ENCODE results near the gene CAMKK1. TPM values are rescaled to one million over a fixed set of nuclear protein-coding genes. Genes with fewer than 3 reads are reported as not detected.

The CAMKK1 gene
- polyA plus RNA-seq, 1 of the 3 experiments (the other 2 are of a cell fraction) = 6.8 TPM

DNA sequence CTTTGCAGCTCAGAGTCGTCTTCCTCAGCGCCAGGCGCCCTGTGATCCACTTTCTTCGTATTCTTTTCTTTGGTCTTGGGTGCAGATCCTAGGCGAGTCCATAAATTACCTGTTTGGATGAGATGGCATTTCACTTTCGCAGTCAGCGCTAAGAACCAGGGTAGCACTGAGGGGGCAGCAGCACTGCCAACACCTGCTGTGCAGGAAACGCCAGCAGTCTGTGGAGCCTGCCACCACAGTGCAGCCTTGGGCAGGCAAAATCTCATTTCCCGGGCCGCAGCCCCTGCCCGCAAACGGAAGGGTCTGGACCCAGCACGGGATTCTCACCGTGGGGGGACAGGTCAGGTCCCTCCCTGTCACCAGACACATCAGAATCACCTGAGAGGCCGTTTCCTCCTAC lies 79.7 kb downstream of the CAMKK1 start:
- Histone ChIP-seq H3K9ac (no peak overlapping the region), H3F3A (replicated peaks; ENCODE audit: insufficient read depth) (peaks cover 9% of the 10 kb centered on the region), H3K36me3 (replicated peaks in 1 of 2; ENCODE audit: control insufficient read depth in 1 of 2, insufficient read depth in 2 of 2, low read length in 1 of 2) (peaks cover 41 to 80% of the 10 kb centered on the region in 2 experiments), H3K27ac (ENCODE audit: low read depth in 2 of 2, low read length in 1 of 2) (no peak overlapping the region), H3K79me2 (ENCODE audit: insufficient read depth) (no peaks in the 10 kb centered on the region), H3K4me2 (no peak overlapping the region), H3K9me2 (no peaks in the 10 kb centered on the region), H3K4me1 (ENCODE audit: control insufficient read depth in 1 of 2, insufficient read depth in 2 of 2, low read depth in 1 of 2, low read length in 1 of 2) (no peaks in the 10 kb centered on the region), H4K20me1 (ENCODE audit: insufficient read depth) (no peaks in the 10 kb centered on the region), H3K9me3 (no peaks in the 10 kb centered on the region), H2AFZ (ENCODE audit: low read depth) (no peak overlapping the region), H3K4me3 (ENCODE audit: low read depth in 2 of 2, low read length in 1 of 2) (no peak overlapping the region), H3K27me3 (ENCODE audit: insufficient read depth) (no peaks in the 10 kb centered on the region)
- WGBS (ENCODE audit: low lambda C conversion rate) = 97% methylated on average over 15 of the region's 15 CpGs
- ChIA-PET POLR2A (no interaction called here), CTCF (interaction anchor here (3.5 to 4.1 kb wide), 2 partner anchors 14 to 75 kb away, joined by 12 to 20 read pairs; no protein-coding TSS in a partner anchor)
- no peak for TF ChIP-seq POLR2AphosphoS5 (IDR thresholded peaks at IDR 0.05; ENCODE audit: low read depth, low read length)
- no peak for TF ChIP-seq FOXJ3 (CRISPR knock-in tag; IDR thresholded peaks at IDR 0.05)
- TF ChIP-seq ELF1 (IDR thresholded peaks at IDR 0.05) = no peak
- no peak for TF ChIP-seq TEAD4 (IDR thresholded peaks at IDR 0.05; ENCODE audit: borderline replicate concordance, insufficient read depth)
- no peak for TF ChIP-seq MEF2A (IDR thresholded peaks at IDR 0.05; ENCODE audit: borderline replicate concordance, low read depth)
- TF ChIP-seq TCF12 (IDR thresholded peaks at IDR 0.05) = no peak
- TF ChIP-seq, protein P1, sequence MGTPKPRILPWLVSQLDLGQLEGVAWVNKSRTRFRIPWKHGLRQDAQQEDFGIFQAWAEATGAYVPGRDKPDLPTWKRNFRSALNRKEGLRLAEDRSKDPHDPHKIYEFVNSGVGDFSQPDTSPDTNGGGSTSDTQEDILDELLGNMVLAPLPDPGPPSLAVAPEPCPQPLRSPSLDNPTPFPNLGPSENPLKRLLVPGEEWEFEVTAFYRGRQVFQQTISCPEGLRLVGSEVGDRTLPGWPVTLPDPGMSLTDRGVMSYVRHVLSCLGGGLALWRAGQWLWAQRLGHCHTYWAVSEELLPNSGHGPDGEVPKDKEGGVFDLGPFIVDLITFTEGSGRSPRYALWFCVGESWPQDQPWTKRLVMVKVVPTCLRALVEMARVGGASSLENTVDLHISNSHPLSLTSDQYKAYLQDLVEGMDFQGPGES (IDR thresholded peaks at IDR 0.05; ENCODE audit: low read depth, low read length) = no peak
- TF ChIP-seq MXI1 (IDR thresholded peaks at IDR 0.05; ENCODE audit: low read depth, low read length) = no peak
- no peak for TF ChIP-seq RAD21 (IDR thresholded peaks at IDR 0.05; ENCODE audit: low read length)
- no peak for TF ChIP-seq RFX5 (IDR thresholded peaks at IDR 0.05; ENCODE audit: low read length)
- no peak for TF ChIP-seq CTCF (IDR thresholded peaks at IDR 0.05)
- no peak for DNase-seq

GRCh38 chr17:3812771-3813170 lies 80.1 kb downstream of the CAMKK1 start:
- WGBS (ENCODE audit: low lambda C conversion rate) = 95% methylated on average over 11 of the region's 12 CpGs
- H3K36me3 ChIP-seq (replicated peaks in 1 of 2; ENCODE audit: control insufficient read depth in 1 of 2, insufficient read depth in 2 of 2, low read length in 1 of 2) = peaks cover 41 to 80% of the 10 kb centered on the region in 2 experiments
- no peaks in the 10 kb centered on the region for H3K27me3 ChIP-seq (ENCODE audit: insufficient read depth)
- H3K4me1 ChIP-seq (ENCODE audit: control insufficient read depth in 1 of 2, insufficient read depth in 2 of 2, low read depth in 1 of 2, low read length in 1 of 2) = no peaks in the 10 kb centered on the region
- H4K20me1 ChIP-seq (ENCODE audit: insufficient read depth) = no peaks in the 10 kb centered on the region
- CTCF ChIA-PET = interaction anchor here (3.5 to 4.1 kb wide), 2 partner anchors 14 to 75 kb away, joined by 12 to 20 read pairs; no protein-coding TSS in a partner anchor
- H2AFZ ChIP-seq (ENCODE audit: low read depth) = no peak overlapping the region
- no peak overlapping the region for H3K9ac ChIP-seq
- peaks cover 9% of the 10 kb centered on the region for H3F3A ChIP-seq (replicated peaks; ENCODE audit: insufficient read depth)
- H3K4me3 ChIP-seq (ENCODE audit: low read depth in 2 of 2, low read length in 1 of 2) = no peak overlapping the region
- no peak overlapping the region for H3K4me2 ChIP-seq
- H3K27ac ChIP-seq (ENCODE audit: low read depth in 2 of 2, low read length in 1 of 2) = no peak overlapping the region
- no peaks in the 10 kb centered on the region for H3K9me2 ChIP-seq
- POLR2A ChIA-PET = no interaction called here
- TF ChIP-seq FOSL2 (IDR thresholded peaks at IDR 0.05; ENCODE audit: borderline replicate concordance, low read depth) (no peak), SIN3A (IDR thresholded peaks at IDR 0.05; ENCODE audit: borderline replicate concordance, low read depth, low read length) (no peak), TCF12 (IDR thresholded peaks at IDR 0.05) (no peak)
- H3K9me3 ChIP-seq = no peaks in the 10 kb centered on the region
- H3K79me2 ChIP-seq (ENCODE audit: insufficient read depth) = no peaks in the 10 kb centered on the region
- DNase-seq = no peak
